ENCODE results near the gene GREM2. TPM values are rescaled to one million over a fixed set of nuclear protein-coding genes. Genes with fewer than 3 reads are reported as not detected.

GREM2 gene
- total RNA-seq, 1 donor from 2014 or later: 0.05 TPM

DNA sequence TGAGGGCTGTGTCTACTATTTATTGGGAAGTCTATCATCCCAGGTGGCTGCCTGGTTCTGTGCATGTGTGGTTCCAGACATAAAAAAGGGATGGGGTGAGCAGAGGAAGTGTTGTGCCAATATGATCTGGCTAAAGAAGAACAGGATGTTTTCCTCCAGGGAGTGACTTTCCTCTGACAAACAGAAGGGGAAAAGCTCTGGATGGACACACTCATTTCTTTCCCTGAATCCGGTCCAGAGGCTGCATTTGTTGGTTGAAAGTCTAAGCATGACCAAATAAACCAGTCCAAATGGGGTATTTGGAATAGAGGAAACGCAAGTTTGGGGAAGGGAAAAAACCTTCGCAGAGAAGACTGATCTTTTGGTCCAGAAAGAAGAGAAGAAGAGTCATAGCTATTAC lies 12.7 kb downstream of the GREM2 start:
- DNase-seq (ENCODE audit: low spot score): no peak
- Mint-ChIP-seq H3K36me3 (ENCODE audit: low read depth) (no peaks in the 10 kb centered on the region), H3K27me3 (ENCODE audit: low read depth) (no peaks in the 10 kb centered on the region), H3K27ac (ENCODE audit: unreplicated experiment) (no peak overlapping the region), H3K9me3 (ENCODE audit: low read depth) (no peaks in the 10 kb centered on the region), H3K4me1 (ENCODE audit: low read depth) (peaks cover 7% of the 10 kb centered on the region), H3K4me3 (ENCODE audit: unreplicated experiment) (no peak overlapping the region)
- TF ChIP-seq, protein P1, sequence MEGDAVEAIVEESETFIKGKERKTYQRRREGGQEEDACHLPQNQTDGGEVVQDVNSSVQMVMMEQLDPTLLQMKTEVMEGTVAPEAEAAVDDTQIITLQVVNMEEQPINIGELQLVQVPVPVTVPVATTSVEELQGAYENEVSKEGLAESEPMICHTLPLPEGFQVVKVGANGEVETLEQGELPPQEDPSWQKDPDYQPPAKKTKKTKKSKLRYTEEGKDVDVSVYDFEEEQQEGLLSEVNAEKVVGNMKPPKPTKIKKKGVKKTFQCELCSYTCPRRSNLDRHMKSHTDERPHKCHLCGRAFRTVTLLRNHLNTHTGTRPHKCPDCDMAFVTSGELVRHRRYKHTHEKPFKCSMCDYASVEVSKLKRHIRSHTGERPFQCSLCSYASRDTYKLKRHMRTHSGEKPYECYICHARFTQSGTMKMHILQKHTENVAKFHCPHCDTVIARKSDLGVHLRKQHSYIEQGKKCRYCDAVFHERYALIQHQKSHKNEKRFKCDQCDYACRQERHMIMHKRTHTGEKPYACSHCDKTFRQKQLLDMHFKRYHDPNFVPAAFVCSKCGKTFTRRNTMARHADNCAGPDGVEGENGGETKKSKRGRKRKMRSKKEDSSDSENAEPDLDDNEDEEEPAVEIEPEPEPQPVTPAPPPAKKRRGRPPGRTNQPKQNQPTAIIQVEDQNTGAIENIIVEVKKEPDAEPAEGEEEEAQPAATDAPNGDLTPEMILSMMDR (IDR thresholded peaks at IDR 0.05): no peak

DNA sequence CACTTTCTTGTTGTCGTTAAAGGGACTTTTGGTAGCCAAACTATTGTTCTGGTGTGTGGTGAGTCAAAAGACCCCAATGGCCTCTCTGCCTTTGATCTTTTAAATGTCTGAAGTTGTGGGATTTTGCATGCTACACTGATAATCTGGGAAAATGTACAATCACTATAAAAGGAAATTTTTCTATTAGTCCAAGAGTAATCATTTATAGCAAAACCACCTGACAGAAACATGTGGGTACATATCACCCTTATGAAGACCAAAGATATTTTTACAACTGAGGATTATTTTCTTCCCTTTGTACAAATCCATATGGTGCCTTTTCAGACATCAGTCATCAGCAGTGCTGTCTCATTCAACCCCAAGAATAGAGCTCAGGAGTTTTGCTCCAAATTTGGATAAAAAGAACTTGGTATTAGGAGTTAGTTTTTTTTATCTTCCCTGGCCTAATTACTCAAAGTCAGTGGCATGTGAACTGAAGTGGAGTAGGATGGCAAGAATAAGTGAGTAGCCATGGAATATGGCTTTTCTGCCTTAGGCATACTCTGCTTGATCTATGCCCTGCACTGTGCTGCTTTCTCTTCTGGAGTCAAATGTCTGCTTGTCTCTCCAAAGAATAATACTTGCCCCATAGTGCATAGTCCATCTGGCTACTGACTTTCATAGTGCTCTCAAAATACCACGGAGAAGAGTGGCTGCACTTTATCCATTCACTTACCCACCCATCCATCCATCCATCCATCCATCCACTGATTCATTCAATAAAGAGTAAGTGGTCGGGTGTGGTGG lies 13.5 kb downstream of the GREM2 start:
- Mint-ChIP-seq H3K4me3 (ENCODE audit: unreplicated experiment) (no peak overlapping the region), H3K9me3 (ENCODE audit: low read depth) (no peaks in the 10 kb centered on the region), H3K36me3 (ENCODE audit: low read depth) (no peaks in the 10 kb centered on the region), H3K27ac (ENCODE audit: unreplicated experiment) (no peak overlapping the region), H3K4me1 (ENCODE audit: low read depth) (peaks cover 7% of the 10 kb centered on the region), H3K27me3 (ENCODE audit: low read depth) (no peaks in the 10 kb centered on the region)
- TF ChIP-seq, protein P1 (IDR thresholded peaks at IDR 0.05): no peak
- no peak for DNase-seq (ENCODE audit: low spot score)

DNA sequence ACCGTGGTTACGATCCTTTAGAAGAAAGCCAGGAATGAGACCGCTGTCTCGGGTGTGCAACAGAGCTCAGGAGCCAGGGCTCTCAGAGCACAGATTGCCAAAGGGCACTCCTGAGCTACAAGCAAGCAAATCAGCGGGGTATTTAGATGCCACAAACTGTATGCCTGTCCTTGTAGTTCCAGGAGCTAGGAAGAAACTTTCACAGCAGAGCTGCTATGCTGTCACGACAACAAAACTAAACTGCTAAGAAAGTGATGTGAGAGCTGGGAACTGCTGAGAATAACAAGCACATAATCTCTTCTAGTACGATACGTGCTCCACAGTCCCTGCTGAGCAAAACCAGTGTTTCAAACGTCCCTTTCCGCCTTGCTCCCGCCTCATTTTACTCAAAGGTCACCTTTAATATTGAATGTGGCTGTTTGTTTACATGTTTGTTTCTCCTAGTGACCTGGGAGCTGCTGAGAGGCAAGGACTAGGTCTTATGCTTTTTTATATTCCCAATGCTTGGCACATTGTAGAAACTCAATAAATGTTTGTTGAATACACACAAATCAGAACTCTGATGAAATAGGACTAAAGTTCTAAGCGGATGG lies 14.7 kb downstream of the GREM2 start:
- no peaks in the 10 kb centered on the region for H3K9me3 Mint-ChIP-seq (ENCODE audit: low read depth)
- no peaks in the 10 kb centered on the region for H3K36me3 Mint-ChIP-seq (ENCODE audit: low read depth)
- no peak for DNase-seq (ENCODE audit: low spot score)
- no peak overlapping the region for H3K27ac Mint-ChIP-seq (ENCODE audit: unreplicated experiment)
- H3K27me3 Mint-ChIP-seq (ENCODE audit: low read depth): no peaks in the 10 kb centered on the region
- H3K4me1 Mint-ChIP-seq (ENCODE audit: low read depth): peaks cover 7% of the 10 kb centered on the region
- H3K4me3 Mint-ChIP-seq (ENCODE audit: unreplicated experiment): no peak overlapping the region
- TF ChIP-seq, protein P1 (IDR thresholded peaks at IDR 0.05): no peak

DNA sequence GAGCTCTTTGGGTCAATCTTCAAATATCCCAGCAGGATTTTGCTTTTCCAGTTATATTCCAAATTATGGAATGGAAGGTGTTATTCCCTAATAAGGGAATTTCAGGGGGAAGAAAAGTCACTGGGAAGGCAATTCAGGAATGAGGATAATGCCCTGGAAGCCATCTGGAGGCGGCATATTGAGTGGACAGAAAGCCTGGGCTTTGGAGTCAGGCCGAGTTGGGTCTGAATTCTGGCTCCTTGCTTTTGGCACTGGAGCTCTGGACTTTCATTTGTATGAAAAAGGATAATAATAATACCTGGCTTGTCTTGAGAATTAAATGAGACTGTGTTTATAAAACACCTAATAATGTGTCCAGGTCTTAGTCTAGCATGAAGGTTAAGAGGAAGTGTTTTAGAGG lies 16.5 kb downstream of the GREM2 start:
- Mint-ChIP-seq H3K4me1 (ENCODE audit: low read depth) (peaks cover 7% of the 10 kb centered on the region), H3K27me3 (ENCODE audit: low read depth) (no peaks in the 10 kb centered on the region), H3K36me3 (ENCODE audit: low read depth) (no peaks in the 10 kb centered on the region), H3K4me3 (ENCODE audit: unreplicated experiment) (no peak overlapping the region), H3K27ac (ENCODE audit: unreplicated experiment) (no peak overlapping the region), H3K9me3 (ENCODE audit: low read depth) (no peaks in the 10 kb centered on the region)
- no peak for DNase-seq (ENCODE audit: low spot score)
- TF ChIP-seq, protein P1 (IDR thresholded peaks at IDR 0.05): no peak

DNA sequence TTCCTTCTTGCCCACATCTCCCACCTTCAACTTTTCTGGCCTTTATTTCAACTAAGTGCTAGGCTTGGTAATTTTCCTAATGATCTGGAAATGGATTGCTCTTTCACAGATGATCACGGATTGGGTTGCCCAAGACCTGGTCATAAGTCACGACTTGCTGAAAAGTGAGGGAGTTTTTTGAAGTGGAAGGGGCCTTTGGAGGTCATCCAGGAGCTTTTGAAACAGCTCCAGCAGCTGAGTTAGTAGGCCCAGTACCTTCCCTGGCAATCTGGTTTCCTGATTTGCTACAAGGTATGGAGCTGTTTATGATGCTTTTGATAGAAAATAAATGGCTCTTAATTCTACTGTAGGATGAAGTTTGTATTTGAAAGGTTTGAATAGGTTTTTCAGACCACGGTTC lies 20.4 kb downstream of the GREM2 start:
- Mint-ChIP-seq H3K4me3 (ENCODE audit: unreplicated experiment) (no peak overlapping the region), H3K27me3 (ENCODE audit: low read depth) (no peaks in the 10 kb centered on the region), H3K36me3 (ENCODE audit: low read depth) (no peaks in the 10 kb centered on the region), H3K4me1 (ENCODE audit: low read depth) (peaks cover under 1% of the 10 kb centered on the region), H3K9me3 (ENCODE audit: low read depth) (no peaks in the 10 kb centered on the region), H3K27ac (ENCODE audit: unreplicated experiment) (no peak overlapping the region)
- DNase-seq (ENCODE audit: low spot score): no peak
- TF ChIP-seq, protein P1 (IDR thresholded peaks at IDR 0.05): no peak
